ENCODE data around the gene OR2T12. TPM values are rescaled to one million over a fixed set of nuclear protein-coding genes. Genes with fewer than 3 reads are reported as not detected.

OR2T12 gene
- total and polyA plus RNA-seq, 2 experiments from 2014 or later, result not detected

GRCh38 chr1:248288391-248288790 is 14.8 kb downstream of the OR2T12 start (continued):
- TF ChIP-seq ETS1 (IDR thresholded peaks at IDR 0.05), result no peak

- no peaks in the 10 kb centered on the region for H3F3A ChIP-seq (replicated peaks; ENCODE audit: low read depth)
- DNase-seq (ENCODE audit: low spot score), result no peak
- no peak within 1 kb of the TSS for H2AFZ ChIP-seq
- H3K4me3 ChIP-seq, result no peak within 1 kb of the TSS
- H3K27me3 ChIP-seq (ENCODE audit: insufficient read depth), result no peaks in the 10 kb centered on the region
- H3K4me3 Mint-ChIP-seq, result no peak within 1 kb of the TSS
- H3K27ac ChIP-seq (ENCODE audit: low read depth), result no peak within 1 kb of the TSS
- no peaks in the 10 kb centered on the region for H3K79me2 ChIP-seq (replicated peaks; ENCODE audit: insufficient read depth)
- no peak within 1 kb of the TSS for H3K4me2 ChIP-seq
- H3K4me1 Mint-ChIP-seq, result no peaks in the 10 kb centered on the region
- peaks cover 87% of the 10 kb centered on the region for H3K9me3 Mint-ChIP-seq
- peaks cover 4% of the 10 kb centered on the region for H3K36me3 ChIP-seq (ENCODE audit: insufficient read depth)
- H3K9me2 ChIP-seq (ENCODE audit: insufficient read depth), result no peaks in the 10 kb centered on the region
- H4K20me1 ChIP-seq (replicated peaks; ENCODE audit: insufficient read depth), result no peaks in the 10 kb centered on the region
- H3K27ac Mint-ChIP-seq, result no peak within 1 kb of the TSS
- H3K4me1 ChIP-seq (ENCODE audit: insufficient read depth), result no peaks in the 10 kb centered on the region
- no peak for ATAC-seq
- H3K27me3 Mint-ChIP-seq (ENCODE audit: insufficient read depth, low read depth, poor library complexity), result peaks cover 2% of the 10 kb centered on the region
- peaks cover 10% of the 10 kb centered on the region; the same call in 2 of the 3 replicates for H3K36me3 Mint-ChIP-seq (ENCODE audit: low read depth)
- TF ChIP-seq CREB1 (CRISPR knock-in tag; IDR thresholded peaks at IDR 0.05; ENCODE audit: low read depth) (no peak), ZNF331 (CRISPR knock-in tag; IDR thresholded peaks at IDR 0.05; ENCODE audit: low read depth) (no peak), EZH2 (IDR thresholded peaks at IDR 0.05; ENCODE audit: low read depth, unreplicated experiment) (no peak), ETS1 (IDR thresholded peaks at IDR 0.05) (no peak), NANOG (IDR thresholded peaks at IDR 0.05; ENCODE audit: borderline replicate concordance) (no peak), REST (IDR thresholded peaks at IDR 0.05; ENCODE audit: unreplicated experiment) (no peak), JUNB (IDR thresholded peaks at IDR 0.05; ENCODE audit: unreplicated experiment) (no peak), CTCF (conservative IDR thresholded peaks at IDR 0.05; ENCODE audit: low read depth in 2 of 2) (no peak), POLR2AphosphoS5 (IDR thresholded peaks at IDR 0.05; ENCODE audit: low read depth) (no peak), ZNF114 (CRISPR knock-in tag; IDR thresholded peaks at IDR 0.05) (no peak), ZNF462 (CRISPR knock-in tag; IDR thresholded peaks at IDR 0.05) (no peak), EZH2phosphoT487 (IDR thresholded peaks at IDR 0.05; ENCODE audit: unreplicated experiment) (no peak)
Observed at GRCh38 chr1:248277876-248278275, 25.3 kb downstream of the OR2T12 start, which contains the start of gene OR2T33. OR2T33 (minus strand) TSS chr1:248277976; CDS start chr1:248273814, 4,162 bp downstream.

All from GM23338 (cell line).